ENCODE data around the gene GMDS.

GMDS gene

DNA sequence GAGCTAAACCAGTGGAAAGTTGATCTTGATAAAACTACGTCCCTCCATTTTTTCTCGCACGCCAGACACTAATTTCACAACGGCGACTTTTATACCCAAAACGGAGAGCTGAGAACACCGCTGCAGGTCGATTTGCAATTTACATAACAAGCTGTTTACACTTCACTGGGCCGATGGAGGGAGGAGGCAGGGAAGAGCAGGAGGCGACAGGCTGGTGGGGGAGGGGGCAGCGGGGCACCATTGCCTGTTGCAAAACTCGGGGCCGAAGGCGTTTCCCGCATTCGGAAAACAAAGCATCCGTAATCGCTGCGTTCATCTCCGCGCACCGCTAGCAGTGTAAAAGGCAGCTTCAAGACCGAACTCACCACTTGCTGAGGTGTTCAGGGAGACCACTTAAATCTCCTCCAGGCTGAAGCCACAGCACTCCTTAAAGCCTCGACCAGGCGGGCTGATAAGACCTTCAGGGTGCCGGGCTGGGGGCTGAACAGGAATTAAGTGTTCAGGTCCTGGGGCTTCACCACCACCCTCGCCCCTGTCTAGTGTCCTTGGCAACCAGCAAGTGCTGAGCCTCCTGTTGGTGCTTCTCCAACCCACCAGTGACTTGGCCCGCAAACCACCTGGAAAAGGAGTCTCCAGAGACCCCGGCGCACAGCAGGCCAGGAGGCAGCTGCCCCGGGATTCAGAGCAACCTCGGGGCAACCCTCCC, 637.7 kb downstream of the GMDS start:
- DNase-seq: no peak
- intact Hi-C loops (cut with DNase I): no loop called here

DNA sequence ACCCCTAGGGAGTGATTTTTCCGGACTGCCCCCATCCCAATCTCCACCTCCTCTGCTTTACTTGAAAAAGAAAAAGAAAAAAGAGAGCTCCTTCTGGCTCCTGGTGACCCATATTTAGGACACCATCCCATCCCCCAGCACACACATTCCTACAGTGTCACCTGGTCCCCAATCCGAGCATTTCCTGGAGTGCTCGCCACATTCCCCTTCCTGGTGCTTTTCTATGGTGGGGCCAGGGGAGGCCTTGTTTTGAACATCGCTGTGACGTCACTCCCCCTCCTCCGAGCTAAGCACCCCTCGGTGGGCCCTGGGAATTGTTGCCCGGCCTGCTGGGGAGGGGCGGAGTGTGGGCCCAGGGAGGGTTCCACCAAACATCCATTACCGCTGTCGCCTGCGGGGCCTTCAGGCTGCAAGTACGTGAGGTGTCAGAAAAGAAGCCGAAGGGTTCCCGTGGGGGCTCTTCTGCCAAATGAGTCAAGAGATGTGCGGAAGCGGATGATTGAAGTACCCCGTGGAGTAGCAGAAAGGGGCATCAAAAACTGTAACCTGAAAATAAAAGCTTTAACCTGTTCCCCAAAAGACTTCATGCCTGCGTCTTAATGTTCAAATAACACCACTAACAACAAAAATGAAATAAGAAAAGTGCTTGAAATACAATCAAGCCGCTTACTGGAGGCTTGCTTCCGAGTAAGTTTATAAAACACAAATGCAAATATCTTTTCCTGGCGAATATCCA, 638.5 kb downstream of the GMDS start:
- intact Hi-C loops (cut with DNase I): no loop called here
- no peak for DNase-seq

DNA sequence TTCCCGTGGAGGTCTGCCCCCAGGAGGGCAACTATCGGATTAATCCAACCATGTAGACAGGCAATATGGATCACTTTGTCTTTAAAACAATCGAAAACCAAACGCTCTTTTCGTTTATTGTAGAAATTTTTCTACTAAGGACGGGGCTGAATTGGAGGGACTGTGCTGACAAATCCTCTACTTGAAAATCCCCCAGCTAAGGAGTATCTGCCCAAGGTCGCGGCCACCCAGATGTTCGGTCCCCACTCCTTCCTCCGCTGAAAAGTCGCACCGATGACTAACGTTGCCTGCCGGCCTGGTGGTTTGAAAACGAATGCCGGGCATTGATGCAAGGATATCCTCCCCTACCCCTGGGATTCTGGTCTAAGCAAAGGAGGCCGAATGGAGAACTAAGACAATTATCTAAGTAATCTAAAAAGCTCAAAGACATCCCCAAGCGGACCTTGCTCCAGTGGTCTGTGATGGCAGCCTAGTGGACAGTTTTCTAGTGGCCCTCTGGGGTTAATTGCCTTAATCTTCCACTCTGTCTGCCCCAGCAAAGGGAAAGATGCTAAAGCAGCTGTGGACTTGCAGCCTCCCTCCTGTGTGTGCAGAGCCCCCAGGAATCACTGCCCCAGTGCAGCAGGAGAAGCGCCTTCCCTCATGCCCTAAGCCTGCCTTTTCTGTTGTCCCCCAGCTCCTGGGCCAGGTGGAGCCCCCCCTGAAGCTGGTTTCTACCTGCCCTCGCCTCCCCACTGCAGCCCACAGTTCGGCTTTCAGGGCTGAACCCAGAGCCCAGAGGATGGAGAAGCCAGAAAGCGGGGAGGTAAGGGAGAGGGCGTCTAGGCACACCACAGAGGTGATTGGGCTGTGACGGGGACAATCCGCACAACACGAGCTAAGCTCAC, 639.3 kb downstream of the GMDS start:
- intact Hi-C loops (cut with DNase I): loop anchor here (2.0 kb wide), 2 partner anchors 591 to 1029 kb away; no protein-coding TSS in a partner anchor
- peak in 1 of 10 donors; percentile 65 for DNase-seq

DNA sequence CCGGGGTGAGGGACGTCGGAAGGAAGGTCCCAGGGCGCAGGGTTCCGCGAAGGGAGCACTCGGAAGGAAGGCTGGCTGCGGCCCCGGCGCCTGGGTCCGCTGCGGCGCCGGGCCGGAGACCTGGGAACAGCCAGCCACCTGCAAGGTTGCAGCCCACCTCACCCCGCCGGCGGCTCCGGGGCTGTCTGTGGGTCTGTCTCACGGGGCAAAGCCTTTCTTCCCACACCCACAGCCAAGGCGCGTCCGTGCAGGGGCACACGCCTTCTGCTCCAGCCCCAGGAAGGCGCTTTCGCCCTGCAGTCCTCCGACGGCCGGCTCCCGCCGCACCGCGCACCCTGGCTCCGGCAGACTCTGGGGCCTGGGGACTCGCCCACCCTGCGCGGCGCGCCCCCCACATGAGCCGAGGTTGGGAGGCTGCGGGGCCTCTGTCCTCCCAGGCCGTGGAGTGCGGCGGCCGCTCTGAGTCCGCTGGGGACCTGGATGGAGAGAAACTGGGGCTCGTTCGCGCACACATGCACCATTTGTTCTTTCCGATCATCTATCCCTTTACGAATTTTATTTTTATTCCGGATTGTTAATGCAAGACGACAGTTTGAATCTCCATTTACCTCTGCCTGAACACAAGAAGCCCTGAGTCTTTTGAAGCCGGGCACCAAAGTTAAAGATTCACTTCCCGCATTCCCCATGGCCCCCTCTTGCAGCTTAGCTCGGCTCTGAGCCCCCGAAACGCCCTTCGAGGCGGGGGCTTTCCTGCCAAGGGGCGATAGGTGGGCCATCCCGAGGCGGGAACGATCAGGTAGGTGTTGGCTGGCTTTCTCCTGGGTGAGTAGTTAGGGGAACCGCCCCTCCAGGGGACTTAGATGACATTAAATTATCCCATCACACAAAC, 640.2 kb downstream of the GMDS start:
- peak in 1 of 10 donors; percentile 80 for DNase-seq
- intact Hi-C loops (cut with DNase I): loop anchor here (2.0 kb wide), 2 partner anchors 592 to 1030 kb away; no protein-coding TSS in a partner anchor

DNA sequence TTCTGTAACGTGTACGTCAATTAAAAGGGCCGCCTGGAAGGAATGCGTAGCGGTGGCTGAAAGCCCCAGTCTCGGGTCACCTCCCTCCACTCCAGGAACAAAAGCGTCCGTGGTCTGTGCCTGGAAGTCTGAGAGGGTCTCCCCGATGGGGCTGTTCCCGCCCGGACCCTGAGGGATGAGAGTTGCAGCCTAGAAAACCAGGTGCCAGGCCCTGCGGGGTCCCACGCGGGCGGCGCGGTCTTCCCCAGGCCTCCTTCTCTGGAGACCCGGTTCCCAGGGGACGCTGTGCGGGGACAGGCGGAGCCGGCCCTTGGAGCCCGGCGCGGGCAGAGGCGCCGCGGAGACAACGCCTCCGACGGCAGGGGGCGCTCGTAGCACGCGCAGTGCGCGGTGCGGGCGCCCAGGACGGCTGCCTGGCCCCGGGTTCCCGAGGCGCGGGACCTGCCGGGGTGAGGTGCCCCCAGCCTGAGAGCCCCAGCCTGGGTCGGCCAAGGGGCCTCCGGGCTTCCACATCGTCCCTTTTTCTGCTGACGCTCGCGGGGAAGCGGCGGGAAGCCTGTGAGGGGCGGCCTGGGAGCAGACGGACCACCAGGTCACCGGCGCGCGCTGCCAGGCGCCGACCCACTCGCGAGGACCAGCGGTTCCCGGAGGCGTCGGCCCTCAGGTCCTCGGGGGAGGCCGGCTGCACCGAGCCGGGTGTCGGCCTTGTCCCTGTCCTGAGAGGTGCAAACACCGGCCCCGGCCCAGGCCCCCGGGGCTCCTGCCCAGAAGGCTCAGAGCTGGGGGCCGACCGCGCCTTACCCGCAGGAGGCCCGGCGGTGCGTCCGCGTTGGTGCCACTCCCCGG, 641.0 kb downstream of the GMDS start:
- intact Hi-C loops (cut with DNase I): loop anchor here (1.0 to 5.0 kb wide), 6 partner anchors 500 to 1093 kb away; partner anchors contain the start of gene GMDS

DNA sequence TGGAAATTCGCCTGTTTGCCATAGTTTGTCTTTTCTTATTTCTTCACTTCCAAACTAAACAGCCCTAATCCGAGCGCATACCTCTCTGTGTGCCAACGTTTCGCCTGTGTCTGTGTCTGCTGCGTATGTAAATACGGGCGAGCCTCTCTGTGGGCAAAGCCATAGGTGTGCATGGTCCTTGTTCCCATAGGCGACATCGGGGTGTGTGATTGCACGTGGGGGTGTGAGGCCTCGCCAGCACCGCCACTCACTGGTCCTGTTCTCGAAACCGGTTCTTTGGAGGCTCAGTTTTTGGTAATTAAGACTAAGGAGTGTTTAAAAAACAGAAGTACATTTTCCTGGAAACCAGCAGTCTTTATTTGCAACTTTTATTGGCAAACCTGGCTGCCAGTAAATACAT, 641.7 kb downstream of the GMDS start:
- intact Hi-C loops (cut with DNase I): loop anchor here (1.0 to 5.0 kb wide), 6 partner anchors 501 to 1094 kb away; partner anchors contain the start of gene GMDS
- peak in 1 of 10 donors; percentile 41 for DNase-seq

More for the DNA sequence above, 641.0 kb downstream of the GMDS start:
- DNase-seq: peak in 5 of 10 donors; percentile 44 to 92 (median 52)

DNA sequence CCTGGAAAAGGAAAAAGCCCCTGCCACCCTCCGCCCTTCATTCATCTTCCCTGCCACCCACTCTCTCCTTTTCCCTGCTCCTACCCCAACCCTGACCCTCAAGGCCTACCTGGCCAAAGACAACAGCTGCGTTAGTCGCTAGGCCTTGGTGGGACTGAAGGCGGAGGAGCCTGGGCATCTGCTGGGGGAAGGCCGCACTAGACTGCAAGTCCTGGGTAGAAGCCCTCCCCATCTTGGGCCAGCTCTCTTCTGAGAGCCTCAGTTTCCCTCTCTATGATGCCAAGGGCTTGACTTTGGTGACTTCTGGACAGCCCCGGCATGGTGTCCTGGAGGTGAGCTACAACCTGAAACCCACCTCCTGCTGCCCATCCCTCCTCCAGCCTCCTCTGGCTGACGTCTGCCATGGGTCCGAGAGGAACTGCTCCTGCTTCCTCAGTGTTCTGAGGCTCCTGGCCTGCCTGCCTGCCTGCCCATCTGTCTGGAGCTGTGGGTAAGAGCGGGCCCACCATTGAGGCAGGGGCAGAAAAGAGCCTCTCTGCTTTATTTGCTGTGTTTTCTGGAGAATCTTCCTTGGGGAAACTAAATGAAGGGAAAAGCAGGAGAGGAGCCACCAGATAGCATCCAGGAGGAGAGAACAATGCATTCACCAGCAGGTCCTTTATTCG, 643.2 kb downstream of the GMDS start:
- intact Hi-C loops (cut with DNase I): loop anchor here (5.0 kb wide), 2 partner anchors 645 to 1095 kb away; partner anchors contain the start of gene GMDS
- DNase-seq: peak in 1 of 10 donors; percentile 53

DNA sequence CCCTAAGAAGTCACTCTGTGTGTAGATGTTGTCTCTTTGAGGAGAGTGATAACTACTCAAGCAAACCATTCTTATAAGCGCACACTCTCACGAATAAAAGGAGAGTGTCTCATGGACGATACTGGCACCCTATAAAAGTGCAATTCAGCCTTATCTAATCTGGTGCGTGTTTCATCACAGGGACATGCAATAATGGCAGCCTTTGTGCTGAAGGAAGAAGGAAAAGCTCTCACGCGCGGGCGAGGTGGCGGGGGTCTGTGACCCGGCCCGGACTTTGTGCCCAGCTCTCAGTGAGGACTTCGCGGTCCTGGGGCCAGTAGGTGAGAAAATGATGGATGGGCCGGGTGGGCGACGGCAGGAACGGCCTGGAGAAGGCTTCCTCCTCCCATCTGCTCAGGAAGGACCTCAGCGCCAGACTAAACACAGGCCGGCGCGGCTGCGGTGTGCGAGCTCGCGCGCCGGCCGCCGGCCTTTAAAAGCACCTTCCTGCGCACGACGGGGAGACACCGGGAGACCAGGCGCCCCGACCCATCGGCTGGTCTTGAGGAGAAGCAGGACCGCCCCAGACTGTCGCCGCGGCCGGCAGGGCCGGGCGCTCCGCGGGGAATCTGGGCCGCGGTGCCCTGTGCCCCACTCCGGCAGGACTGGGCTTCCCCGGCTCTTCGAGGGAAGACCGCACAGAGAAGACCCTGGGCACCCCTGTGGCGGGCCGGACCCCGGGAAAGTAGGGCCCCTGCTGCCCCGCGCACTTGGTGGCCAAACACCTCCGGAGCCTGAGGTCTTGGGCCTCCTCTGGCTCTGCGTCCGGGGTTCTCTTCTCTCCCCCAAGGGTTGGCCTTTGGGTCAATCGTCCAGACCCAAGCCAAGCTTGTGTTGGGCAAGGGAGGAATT, 644.0 kb downstream of the GMDS start:
- DNase-seq: peak in 1 of 10 donors; percentile 84
- intact Hi-C loops (cut with DNase I): loop anchor here (5.0 kb wide), 2 partner anchors 646 to 1096 kb away; partner anchors contain the start of gene GMDS

DNA sequence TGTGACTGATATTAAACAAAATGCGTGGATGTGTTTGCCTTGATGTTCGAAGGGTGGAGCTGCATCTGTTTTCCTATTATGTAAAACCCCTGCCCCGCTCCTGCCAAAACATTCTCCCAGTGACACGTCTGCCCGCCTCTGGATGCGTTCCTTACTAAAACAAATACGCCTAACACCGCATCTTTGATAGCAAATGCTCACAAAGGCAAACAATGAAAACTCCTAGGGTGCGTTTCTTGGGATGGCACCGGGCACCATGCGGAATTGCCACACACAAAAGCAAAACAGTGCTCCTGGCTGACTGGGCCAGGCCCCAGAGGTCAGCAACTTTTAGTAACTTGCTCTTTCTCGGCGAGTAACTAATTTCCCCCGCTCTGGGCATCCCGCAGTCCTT, 644.6 kb downstream of the GMDS start:
- intact Hi-C loops (cut with DNase I): loop anchor here (5.0 kb wide), 2 partner anchors 647 to 1097 kb away; partner anchors contain the start of gene GMDS
- DNase-seq: peak in 1 of 10 donors; percentile 38

DNA sequence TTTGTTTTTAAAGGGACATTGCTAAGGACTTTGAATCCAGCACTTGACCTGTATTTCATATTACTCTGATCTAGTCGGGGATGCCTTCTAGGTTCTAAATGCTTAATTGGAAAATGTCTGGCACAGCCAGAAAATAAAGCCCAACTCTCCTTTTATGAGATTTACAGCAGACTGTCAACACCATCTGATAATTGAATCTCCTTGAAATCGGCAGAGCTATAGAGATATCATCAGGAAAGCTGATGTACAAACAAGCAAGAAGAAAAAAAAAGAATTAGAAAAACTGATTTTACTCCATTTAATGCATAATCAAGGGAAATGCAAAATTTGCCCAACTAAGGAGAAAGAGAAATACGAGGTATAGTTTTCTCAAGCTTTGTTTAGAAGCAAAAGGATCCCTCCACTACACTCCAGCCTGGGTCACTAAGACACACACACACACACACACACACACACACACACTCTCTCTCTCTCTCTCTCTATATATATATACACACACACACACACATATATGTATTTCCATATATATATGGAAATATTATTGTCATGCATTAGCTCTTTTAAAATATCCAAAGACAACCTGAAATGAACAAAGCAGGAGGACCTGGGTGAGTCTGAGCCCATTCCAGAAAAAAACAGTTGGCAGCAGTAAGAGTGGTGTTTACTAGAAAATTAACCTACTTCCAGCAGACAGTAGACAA, 645.2 kb downstream of the GMDS start:
- intact Hi-C loops (cut with DNase I): loop anchor here (5.0 kb wide), 2 partner anchors 647 to 1097 kb away; partner anchors contain the start of gene GMDS

DNA sequence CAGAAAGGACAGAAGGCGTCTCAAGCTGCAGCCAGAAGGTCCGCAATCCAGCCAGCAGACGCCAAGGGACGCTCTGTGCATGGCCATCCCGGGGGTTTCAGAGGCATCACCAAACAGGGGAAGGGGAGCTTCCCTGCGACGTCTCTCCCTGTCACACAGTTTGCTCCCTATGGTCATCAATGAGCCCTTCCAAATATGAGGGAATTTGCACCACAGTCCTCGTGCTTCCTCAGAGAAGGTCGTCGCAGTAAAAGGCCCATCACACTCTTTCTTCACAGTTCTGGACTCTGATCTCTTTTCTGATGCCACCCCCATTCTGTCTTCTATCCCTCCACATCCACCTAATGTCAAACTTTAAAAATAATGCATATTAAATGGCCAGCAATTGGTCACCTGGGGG, 645.9 kb downstream of the GMDS start:
- peak in 1 of 10 donors; percentile 47 for DNase-seq
- intact Hi-C loops (cut with DNase I): loop anchor here (5.0 kb wide), 2 partner anchors 848 to 1148 kb away; no protein-coding TSS in a partner anchor

More for the DNA sequence above, 645.2 kb downstream of the GMDS start:
- no peak for DNase-seq

DNA sequence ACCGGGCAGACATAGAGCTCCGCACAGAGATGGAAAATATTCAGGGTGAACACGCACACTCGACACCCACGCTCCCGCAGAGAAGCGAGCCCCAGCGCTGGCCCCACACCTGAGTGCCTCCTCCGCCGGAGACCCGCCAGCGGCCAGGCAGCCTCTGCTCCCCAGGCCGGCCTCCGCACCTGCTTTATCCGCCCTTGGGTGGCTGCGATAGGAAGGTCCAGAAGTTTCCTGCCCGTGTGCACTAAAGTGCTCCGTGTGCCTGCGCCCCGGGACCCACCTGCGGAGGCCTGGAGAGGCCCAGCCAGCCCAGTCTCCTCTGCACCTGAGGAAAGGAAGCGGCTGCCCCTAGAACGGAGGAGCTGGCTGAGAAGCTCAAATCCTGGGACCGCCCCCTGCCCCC, 646.5 kb downstream of the GMDS start:
- peak in 2 of 10 donors; percentile 68 to 78 for DNase-seq
- intact Hi-C loops (cut with DNase I): loop anchor here (5.0 kb wide), 2 partner anchors 848 to 1148 kb away; no protein-coding TSS in a partner anchor

DNA sequence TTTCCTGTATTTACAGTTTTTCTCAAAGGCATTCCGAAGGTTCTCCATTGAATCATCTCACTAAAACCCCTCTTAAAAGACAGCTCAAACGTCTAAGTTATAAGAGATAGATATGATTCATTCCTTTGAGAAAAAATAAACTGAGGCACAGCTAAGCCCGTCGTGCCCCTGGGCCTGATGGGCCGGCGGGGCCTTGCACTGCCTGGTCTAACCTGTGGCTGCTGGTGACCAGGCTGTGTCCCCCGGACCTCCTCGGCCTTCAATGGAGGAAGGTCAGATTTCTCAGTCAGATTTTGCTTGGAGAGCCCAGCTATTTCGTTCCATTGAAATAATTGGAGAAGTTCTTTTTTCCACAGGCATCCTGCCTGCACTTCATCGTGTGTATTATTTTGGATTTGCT, 647.0 kb downstream of the GMDS start:
- peak in 2 of 10 donors; percentile 23 to 46 for DNase-seq
- intact Hi-C loops (cut with DNase I): loop anchor here (5.0 kb wide), 2 partner anchors 849 to 1149 kb away; no protein-coding TSS in a partner anchor

DNA sequence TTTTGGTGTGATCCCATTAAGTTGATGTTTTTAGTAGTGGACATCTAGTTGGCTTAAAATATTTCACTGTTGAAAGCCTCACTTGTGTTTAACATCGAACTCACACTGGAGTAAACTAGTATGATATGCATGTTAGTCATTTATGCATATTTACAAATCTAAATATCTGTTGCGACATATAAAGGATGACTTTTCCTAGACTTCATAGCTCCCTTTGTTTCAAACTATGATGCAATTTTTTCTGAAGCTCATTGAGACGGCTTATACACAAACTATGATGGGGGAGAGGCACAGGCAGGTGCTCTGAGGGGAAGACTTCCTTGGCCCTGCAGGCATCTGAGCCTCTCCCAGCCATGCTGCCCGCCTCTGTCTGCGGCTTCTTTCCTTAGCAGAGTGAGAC, 647.5 kb downstream of the GMDS start:
- intact Hi-C loops (cut with DNase I): loop anchor here (2.0 to 5.0 kb wide), 4 partner anchors 599 to 1149 kb away; no protein-coding TSS in a partner anchor
- peak in 1 of 10 donors; percentile 49 for DNase-seq

DNA sequence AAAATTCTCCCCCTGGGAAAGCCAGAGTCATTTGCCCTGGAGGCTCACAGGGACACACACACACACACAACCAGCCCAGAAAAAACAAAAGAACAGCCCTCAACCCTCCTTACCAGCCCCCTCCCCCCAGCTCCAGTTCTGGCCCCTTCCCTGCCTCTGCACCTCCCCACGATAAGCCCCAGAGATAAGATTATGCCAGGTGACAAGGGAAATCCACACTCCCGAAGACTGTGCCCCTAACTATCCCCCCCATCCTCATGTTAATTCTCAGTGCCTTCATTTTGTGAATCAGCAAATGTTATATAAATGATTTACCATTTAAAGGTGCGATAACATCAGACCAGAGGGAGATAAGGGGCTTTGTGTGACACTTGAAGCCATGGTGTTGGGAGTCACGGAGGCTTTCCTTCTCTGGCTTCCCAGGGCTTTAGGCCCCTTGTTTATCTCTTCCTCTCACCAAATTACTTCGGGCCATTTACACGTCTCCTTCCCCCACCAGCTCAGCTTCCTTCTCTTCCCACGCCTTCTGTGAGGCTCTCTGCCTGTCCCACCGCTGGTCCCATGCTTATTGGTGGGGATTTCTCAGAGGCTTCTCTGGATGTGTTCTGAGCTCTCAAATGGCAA, 648.2 kb downstream of the GMDS start:
- intact Hi-C loops (cut with DNase I): loop anchor here (2.0 to 5.0 kb wide), 4 partner anchors 600 to 1150 kb away; no protein-coding TSS in a partner anchor

More for the DNA sequence above, 648.2 kb downstream of the GMDS start:
- peak in 1 of 10 donors; percentile 8 for DNase-seq

All from posterior cingulate gyrus (tissue), 11 donors.